Inflammatory macrophage treated with lipopolysaccharide for 4 hours (primary cell): ENCODE results near the gene TOMM22.

ENCODE experiments used
- DNase-seq: peaks from one replicate; pipeline ENCODE4 v3.0.0-alpha.2; 2020

The TOMM22 gene

GRCh38 chr22:38696606-38697424, 15.1 kb downstream of the TOMM22 start:
- peak; percentile 76 for DNase-seq

- no peak for DNase-seq
These were observed 15.8 kb downstream of the TOMM22 start for GRCh38 chr22:38697425-38698089.

DNA sequence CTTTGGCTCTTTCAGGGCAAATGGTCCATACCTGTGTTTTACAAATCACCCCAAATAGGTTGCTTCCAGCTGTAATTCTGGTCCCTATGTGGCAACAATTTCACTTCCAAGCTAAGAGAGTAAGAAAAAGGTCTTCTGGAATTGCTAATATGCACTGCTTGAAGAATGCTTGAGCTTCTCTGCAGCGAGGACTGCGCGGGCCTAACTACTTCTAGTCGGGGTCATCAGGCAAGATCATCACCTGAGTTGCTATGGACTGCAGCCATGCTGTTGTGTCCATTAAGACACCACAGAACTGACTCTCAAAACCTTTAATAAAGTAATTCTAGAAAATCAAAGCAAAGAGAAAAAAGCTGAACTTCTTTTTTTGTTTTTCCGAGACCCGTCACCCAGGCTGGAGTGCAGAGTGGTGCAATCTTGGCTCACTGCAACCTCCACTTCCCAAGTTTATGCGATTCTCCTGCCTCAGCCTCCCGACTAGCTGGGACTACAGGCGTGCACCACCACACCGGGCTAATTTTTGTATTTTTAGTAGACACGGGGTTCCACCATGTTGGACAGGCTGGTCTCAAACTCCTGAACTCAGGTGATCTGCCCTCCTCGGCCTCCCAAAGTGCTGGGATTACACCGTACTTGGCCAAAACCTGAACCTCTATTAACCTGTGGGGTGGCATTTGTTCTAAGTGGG, 16.8 kb downstream of the TOMM22 start:
- DNase-seq = no peak

DNA sequence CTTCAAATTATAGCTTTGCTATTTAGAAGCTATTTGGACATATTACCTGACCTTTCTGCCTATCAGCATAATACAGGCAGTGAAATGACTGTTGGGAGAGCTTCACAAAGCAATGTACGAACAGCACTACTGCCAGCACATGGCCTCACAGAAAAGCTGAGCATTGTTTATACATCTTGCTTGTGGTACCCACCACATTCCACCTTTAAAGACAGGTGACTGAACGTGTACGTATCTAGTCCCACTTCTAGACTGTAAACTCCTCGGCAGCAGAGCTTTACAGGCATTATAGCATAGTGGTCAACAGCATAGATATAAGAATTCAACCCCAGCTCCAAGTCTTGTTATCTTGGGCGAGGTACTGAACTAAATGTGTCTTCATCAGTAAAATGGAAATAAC, 17.4 kb downstream of the TOMM22 start:
- no peak for DNase-seq

DNA sequence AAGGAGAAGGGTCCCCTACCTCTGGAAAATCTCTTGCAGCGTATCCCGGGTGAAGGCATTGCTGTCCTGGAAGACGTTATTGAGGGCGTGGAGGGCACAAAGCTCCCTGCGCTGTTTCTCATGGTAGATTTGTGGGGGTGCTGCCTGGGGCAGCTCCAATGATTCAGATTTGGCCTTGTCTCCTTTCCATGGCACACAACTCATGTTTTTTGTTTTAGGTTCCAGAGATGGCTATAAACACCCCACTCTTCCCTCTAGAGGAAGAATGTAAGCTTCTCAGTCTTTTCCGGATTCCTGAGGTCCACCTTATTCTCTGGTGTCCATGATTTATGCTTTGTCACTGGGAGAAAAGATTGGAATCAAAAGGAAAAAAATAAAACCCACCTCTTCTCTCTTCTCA, 18.0 kb downstream of the TOMM22 start:
- DNase-seq = peak; percentile 6

- DNase-seq = peak; percentile 79
These were observed 18.6 kb downstream of the TOMM22 start for GRCh38 chr22:38700270-38700788.

DNA sequence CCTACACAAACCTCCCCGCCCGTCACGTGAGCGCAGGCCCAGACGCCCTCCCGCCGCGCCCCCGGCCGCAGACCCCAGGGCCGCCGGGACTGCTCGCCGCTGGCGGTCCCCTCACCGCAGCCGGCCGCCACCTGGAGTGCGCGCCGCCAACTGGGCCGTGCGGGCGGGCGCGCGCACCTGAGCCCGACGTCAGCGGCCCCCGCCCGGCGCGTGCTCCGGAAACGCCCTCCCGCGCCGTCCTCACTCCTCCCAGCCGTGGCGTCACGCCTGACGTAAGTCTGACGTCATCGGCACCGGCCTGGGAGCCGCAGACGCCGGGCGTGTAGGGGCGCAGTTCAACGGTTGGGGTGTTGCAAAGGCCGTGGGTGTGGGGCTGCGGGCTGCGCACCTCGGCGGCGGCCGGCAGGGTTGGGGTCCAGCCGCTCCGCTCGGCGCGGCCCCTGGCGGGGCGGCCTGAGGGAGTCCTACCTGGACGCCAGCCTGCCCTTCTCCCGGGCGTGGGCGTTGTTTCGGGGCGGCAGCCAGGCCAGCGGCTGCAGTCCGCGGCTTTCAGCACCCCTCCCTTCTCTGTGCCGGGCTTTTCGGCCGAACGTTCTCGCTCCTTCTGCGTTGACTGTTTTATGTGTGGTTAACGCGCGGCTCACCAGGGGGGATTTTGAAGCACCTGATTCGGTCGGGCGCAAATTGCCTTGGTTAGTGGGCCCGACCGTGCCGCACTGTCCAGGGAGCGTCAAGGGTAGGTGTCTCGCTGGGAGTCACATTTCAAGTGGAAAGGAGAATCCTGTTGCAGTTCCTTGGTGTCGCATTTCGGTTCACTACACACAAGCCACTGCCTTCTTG, 19.3 kb downstream of the TOMM22 start, which contains the start of gene JOSD1:
Gene JOSD1, minus strand, starts transcription at position 155 of the 840 bp plus-strand sequence. CDS start 956 bp downstream, outside the sequence.
- DNase-seq = peak; percentile 96

DNA sequence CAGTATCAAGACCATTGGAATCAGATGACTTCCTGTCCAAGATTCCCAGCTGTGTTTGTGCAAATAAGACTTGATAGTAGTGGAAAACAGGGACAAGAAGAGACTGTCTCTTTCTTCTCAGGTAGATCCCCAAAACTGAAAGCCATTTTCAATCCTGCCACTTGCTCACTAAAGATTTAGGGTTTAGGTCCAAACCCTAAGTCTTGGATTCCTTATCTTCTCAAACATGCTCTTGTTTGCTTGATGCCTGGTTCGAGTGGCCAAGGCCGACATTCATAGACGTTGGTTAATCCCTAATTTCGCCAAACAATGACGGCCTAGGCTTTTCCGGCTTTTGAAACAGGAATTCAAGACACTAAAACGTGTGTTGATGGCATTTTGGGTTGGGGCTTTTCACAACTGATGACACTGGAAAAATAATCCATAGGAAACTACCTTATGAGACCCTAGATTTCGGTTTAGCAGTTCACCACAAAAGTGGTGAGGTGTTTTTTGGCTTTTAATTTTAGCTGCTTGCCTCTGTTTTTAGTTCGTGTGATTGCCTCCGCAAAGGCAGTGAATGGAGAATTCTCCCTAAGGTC, 23.0 kb downstream of the TOMM22 start:
- DNase-seq = peak; percentile 13

DNA sequence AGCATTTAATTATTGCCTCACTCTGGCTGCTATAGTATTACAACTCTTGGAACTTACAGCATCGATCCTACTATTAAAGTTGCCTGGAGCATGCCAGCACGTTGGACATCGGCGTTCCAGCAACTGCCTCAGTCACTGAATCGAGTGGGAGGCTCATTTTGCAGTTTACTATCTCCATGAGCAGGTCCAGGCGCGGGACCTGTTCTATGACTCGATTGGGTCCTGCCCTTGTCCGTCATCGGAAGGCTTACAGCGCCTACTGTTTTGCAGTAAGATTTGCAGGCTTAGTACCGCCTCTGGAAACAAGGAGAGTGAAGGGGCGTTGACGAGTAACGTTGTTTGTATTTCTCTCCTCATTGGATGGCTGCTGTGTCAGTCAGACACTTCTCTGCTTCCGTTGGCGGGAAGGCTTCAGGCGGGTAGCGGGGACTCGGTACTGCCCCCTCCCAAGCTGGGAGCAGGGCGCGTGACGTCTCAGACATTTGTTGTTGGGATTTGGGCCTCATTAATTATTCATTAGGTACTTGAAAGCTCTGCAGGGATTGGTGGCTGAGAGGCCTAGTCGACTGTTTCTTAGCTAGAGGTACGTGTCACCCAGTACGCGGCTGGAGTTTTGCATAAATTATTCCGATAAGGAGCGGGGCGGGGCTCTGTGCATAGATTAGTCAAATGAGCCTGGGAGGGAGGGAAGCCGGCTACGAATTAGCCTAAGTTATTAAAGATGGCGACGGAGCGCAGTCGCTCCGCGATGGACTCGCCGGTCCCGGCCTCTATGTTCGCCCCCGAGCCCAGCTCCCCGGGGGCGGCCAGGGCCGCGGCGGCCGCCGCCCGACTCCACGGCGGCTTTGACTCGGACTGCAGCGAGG, 23.7 kb downstream of the TOMM22 start, which contains the start of gene GTPBP1:
Gene GTPBP1, plus strand, starts transcription at position 710 of the 866 bp plus-strand sequence. Its CDS starts 12 bp downstream, at position 722.
- DNase-seq = peak; percentile 100

GRCh38 chr22:38706101-38706900, 24.5 kb downstream of the TOMM22 start:
- DNase-seq = peak; percentile 71

DNA sequence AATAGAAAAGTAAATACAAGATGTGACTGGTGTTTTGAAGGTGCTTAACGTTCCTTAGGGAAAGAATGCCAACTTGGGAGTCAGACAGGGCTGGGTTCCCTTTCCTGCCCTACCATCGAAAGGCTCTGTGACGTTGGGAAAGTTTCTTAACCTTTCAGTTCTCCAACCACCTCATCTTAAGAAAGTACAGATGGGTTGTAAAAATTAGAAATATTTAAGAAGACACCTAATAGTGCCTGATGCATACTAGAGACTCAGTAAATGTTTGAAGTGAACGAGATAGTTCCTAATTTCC, 25.1 kb downstream of the TOMM22 start:
- DNase-seq = peak; percentile 48

GRCh38 chr22:38707346-38707745, 25.6 kb downstream of the TOMM22 start:
- DNase-seq = peak; percentile 46

- no peak for DNase-seq
These were observed 26.2 kb downstream of the TOMM22 start for GRCh38 chr22:38707984-38708383.

DNA sequence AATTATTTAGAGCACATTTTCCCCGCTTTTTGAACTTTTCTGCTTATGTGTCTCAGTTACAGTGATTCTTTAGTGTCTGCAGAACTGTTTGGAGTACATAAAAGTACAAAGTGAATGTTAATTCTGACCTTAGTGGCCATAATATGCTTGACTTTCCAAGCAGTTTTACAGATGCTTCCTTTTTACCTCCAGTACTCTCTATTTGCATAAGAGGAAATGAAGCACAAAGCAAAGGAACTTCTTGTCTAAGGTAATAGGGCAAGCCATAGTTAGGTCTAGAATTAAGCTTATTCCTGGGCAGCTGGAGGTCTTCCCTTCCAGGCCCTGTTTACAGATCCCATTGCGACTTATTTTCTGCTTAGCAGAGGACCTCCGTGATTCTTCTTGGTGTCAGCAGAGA, 27.5 kb downstream of the TOMM22 start:
- DNase-seq = no peak

- no peak for DNase-seq
These were observed 28.6 kb downstream of the TOMM22 start for GRCh38 chr22:38710351-38710750.

DNA sequence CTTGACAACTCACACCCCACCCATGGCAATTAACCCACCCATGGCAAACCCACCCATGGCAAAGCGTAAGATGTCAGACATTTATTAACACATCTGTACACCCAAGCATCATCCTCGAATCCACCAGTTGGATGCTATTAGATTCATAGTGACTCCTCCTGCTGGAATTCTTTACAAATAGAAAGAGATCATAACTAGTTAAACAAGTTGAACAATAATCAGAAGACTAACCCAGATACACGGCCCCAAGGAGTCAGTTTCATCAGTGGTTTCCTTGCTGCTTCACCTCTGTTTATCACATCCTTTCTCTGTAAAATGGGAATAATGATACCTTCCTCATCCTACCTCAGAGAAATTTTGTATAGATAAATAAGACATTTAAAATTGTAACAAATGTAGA, 29.1 kb downstream of the TOMM22 start:
- no peak for DNase-seq

- no peak for DNase-seq
These were observed 30.9 kb downstream of the TOMM22 start for GRCh38 chr22:38712486-38713207.

DNA sequence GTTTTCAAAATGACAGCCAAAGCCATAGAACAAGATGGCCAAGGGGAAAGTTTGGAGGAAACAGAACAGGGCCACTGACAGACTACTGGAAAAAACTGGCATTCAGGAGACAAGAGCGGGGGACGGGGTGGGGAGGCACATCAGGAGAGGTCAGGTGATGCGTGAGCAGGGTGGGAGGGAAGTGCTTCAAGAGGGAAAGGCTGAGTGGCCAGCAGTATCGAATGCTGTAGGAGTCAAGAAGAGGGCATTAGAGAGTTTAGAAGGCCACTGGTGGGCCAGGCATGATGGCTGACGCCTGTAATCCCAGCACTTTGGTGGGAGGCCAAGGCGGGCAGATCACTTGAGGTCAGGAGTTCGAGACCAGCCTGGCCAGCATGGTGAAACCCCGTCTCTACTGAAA, 32.2 kb downstream of the TOMM22 start:
- DNase-seq = no peak

- DNase-seq = no peak
These were observed 33.5 kb downstream of the TOMM22 start for GRCh38 chr22:38715176-38715764.
